WTC11 (cell line): Measurements from ENCODE around the gene TSEN2. TPM values are rescaled to one million over a fixed set of nuclear protein-coding genes. Genes with fewer than 3 reads are reported as not detected.

Source experiments
- ATAC-seq: fragments of 200-7000 bp; cut with Tn5 transposase; 2 replicates; pipeline ENCODE4 v1.10.0; 2021; ENCODE audit warnings: mild to moderate bottlenecking, moderate library complexity
- CTCF ChIA-PET: fragments of 300-600 bp; sonication (Branson Sonifier 250); formaldehyde crosslinking; loops from one replicate; lab custom pipeline; 2021; ENCODE audit warnings: antibody characterized with exemption; lab: Charles Lee
- POLR2A ChIA-PET: fragments of 350-600 bp; sonication (Branson Sonifier 250); formaldehyde crosslinking; loops from one replicate; lab custom pipeline; 2021; ENCODE audit warnings: antibody characterized with exemption; lab: Charles Lee
- DNase-seq: peaks from one replicate; pipeline ENCODE4 v3.0.0; 2021; ENCODE audit warnings: low spot score
- H3K27ac Mint-ChIP-seq: 2 replicates; pipeline ENCODE4 v1.8.0; 2021; ENCODE audit warnings: mixed read lengths
- H3K27me3 Mint-ChIP-seq: 2 replicates; pipeline ENCODE4 v1.8.0; 2021; ENCODE audit warnings: low read depth, mild to moderate bottlenecking, moderate library complexity, mixed read lengths
- H3K36me3 Mint-ChIP-seq: 2 replicates; pipeline ENCODE4 v1.8.0; 2021; ENCODE audit warnings: mixed read lengths
- H3K4me1 Mint-ChIP-seq: 2 replicates; pipeline ENCODE4 v1.8.0; 2022; ENCODE audit warnings: mixed read lengths
- H3K4me3 Mint-ChIP-seq: 2 replicates; pipeline ENCODE4 v1.8.0; 2021; ENCODE audit warnings: mild to moderate bottlenecking, moderate library complexity, mixed read lengths
- H3K9me3 Mint-ChIP-seq: 2 replicates; pipeline ENCODE4 v1.8.0; 2021; ENCODE audit warnings: mixed read lengths
- ATF2 ChIP-seq: sonication (generic); formaldehyde crosslinking; IDR thresholded peaks from 2 replicates; pipeline ENCODE4 v1.8.1; 2022; ENCODE audit warnings: low read depth, missing genetic modification reagents, borderline replicate concordance
- CTCF ChIP-seq: fragments of 200-600 bp; IDR thresholded peaks from 2 replicates; pipeline ENCODE4 v1.8.0; 2022; ENCODE audit warnings: antibody characterized with exemption
- E2F5 ChIP-seq: sonication (generic); formaldehyde crosslinking; IDR thresholded peaks from 2 replicates; pipeline ENCODE4 v1.8.1; 2022; ENCODE audit warnings: mild to moderate bottlenecking, moderate library complexity, missing genetic modification reagents
- FOXJ3 ChIP-seq: sonication (generic); formaldehyde crosslinking; IDR thresholded peaks from 2 replicates; pipeline ENCODE4 v1.9.0; 2021; ENCODE audit warnings: missing genetic modification reagents, mild to moderate bottlenecking, borderline replicate concordance
- GABPB1 ChIP-seq: sonication (generic); formaldehyde crosslinking; IDR thresholded peaks from 2 replicates; pipeline ENCODE4 v1.8.1; 2023; ENCODE audit warnings: mild to moderate bottlenecking, missing genetic modification reagents
- GRHL2 ChIP-seq: fragments of 250-450 bp; sonication (Bioruptor Pico); IDR thresholded peaks from 2 replicates; pipeline ENCODE4 v1.8.0; 2022; ENCODE audit warnings: mild to moderate bottlenecking, moderate library complexity; ENCODE audit not compliant: insufficient replicate concordance, severe bottlenecking
- GTF2I ChIP-seq: fragments of 250-450 bp; sonication (Bioruptor Pico); conservative IDR thresholded peaks from 2 replicates; pipeline ENCODE4 v1.4.0; 2021; ENCODE audit warnings: mild to moderate bottlenecking
- IRF2 ChIP-seq: sonication (generic); formaldehyde crosslinking; IDR thresholded peaks from 2 replicates; pipeline ENCODE4 v1.8.0; 2022; ENCODE audit warnings: low read depth, missing genetic modification reagents, borderline replicate concordance
- MXD4 ChIP-seq: fragments of 250-450 bp; sonication (Bioruptor Pico); IDR thresholded peaks from 2 replicates; pipeline ENCODE4 v1.8.0; 2021; ENCODE audit warnings: mild to moderate bottlenecking, moderate library complexity, borderline replicate concordance
- PRRX2 ChIP-seq: fragments of 250-450 bp; sonication (Bioruptor Pico); IDR thresholded peaks from 2 replicates; pipeline ENCODE4 v1.8.0; 2021; ENCODE audit warnings: mild to moderate bottlenecking
- RELA ChIP-seq: sonication (generic); formaldehyde crosslinking; IDR thresholded peaks from 2 replicates; pipeline ENCODE4 v1.8.1; 2022; ENCODE audit warnings: missing genetic modification reagents, mild to moderate bottlenecking, borderline replicate concordance
- SMAD3 ChIP-seq: sonication (generic); formaldehyde crosslinking; IDR thresholded peaks from 2 replicates; pipeline ENCODE4 v1.8.0; 2022; ENCODE audit warnings: missing genetic modification reagents, mild to moderate bottlenecking, borderline replicate concordance
- SOX15 ChIP-seq: fragments of 250-450 bp; sonication (Bioruptor Pico); IDR thresholded peaks from 2 replicates; pipeline ENCODE4 v1.9.0; 2021; ENCODE audit warnings: mild to moderate bottlenecking
- SP1 ChIP-seq: sonication (generic); formaldehyde crosslinking; conservative IDR thresholded peaks from 2 replicates; pipeline ENCODE4 v1.8.1; 2022; ENCODE audit warnings: missing genetic modification reagents
- TCF7 ChIP-seq: sonication (generic); formaldehyde crosslinking; IDR thresholded peaks from 2 replicates; pipeline ENCODE4 v1.8.0; 2022; ENCODE audit warnings: mild to moderate bottlenecking, low read depth, missing genetic modification reagents, moderate library complexity
- ZBTB21 ChIP-seq: sonication (generic); formaldehyde crosslinking; IDR thresholded peaks from 2 replicates; pipeline ENCODE4 v1.8.1; 2023; ENCODE audit warnings: mild to moderate bottlenecking, missing genetic modification reagents, borderline replicate concordance
- ZNF138 ChIP-seq: sonication (generic); formaldehyde crosslinking; conservative IDR thresholded peaks from 2 replicates; pipeline ENCODE4 v1.8.1; 2022; ENCODE audit warnings: mild to moderate bottlenecking, moderate library complexity, missing genetic modification reagents
- ZNF416 ChIP-seq: fragments of 250-450 bp; sonication (Bioruptor Pico); IDR thresholded peaks from 2 replicates; pipeline ENCODE4 v1.9.0; 2021; ENCODE audit warnings: mild to moderate bottlenecking, inconsistent platforms
- ZNF671 ChIP-seq: fragments of 250-450 bp; sonication (Bioruptor Pico); IDR thresholded peaks from 2 replicates; pipeline ENCODE4 v1.8.0; 2021; ENCODE audit warnings: mild to moderate bottlenecking
- ZSCAN18 ChIP-seq: fragments of 250-450 bp; sonication (Bioruptor Pico); IDR thresholded peaks from 2 replicates; pipeline ENCODE4 v2.1.2; 2022; ENCODE audit warnings: mild to moderate bottlenecking, moderate library complexity
- total RNA-seq: library from RNA; stranded (reverse); gene quantifications from 3 replicates; pipeline ENCODE4 v1.2.3, GENCODE V29; 2021

The TSEN2 gene
- total RNA-seq, 1 experiment from 2014 or later: 21.1 TPM

GRCh38 chr3:12483872-12484197, 445 bp upstream of the TSEN2 start:
- H3K4me3 Mint-ChIP-seq: peak overlapping the region; percentile 97
- peak overlapping the region; percentile 65; the same call in 1 of the 2 replicates for H3K27ac Mint-ChIP-seq
- ATAC-seq (peak; percentile 2), DNase-seq (no peak)
- CTCF ChIA-PET: interaction anchor here (0.8 to 2.0 kb wide), 3 partner anchors 12 to 308 kb away, joined by 3 to 18 read pairs (median 5); no protein-coding TSS in a partner anchor
- H3K27me3 Mint-ChIP-seq: no peaks in the 10 kb centered on the region; the same call in 1 of the 2 replicates
- H3K4me1 Mint-ChIP-seq: peaks cover 27% of the 10 kb centered on the region
- TF ChIP-seq E2F5 (CRISPR knock-in tag) (no peak), GABPB1 (CRISPR knock-in tag) (peak; percentile 59; the same call in 1 of the 2 replicates)
- TF ChIP-seq, all 79 proteins: peak for 1
- H3K36me3 Mint-ChIP-seq: peaks cover 3% of the 10 kb centered on the region; the same call in 1 of the 2 replicates
- no peaks in the 10 kb centered on the region for H3K9me3 Mint-ChIP-seq
- POLR2A ChIA-PET: interaction anchor here (0.5 to 1.0 kb wide), 3 partner anchors 9 to 500 kb away, joined by 4 read pairs; no protein-coding TSS in a partner anchor

GRCh38 chr3:12484983-12485327, 675 bp downstream of the TSEN2 start:
- H3K9me3 Mint-ChIP-seq: no peaks in the 10 kb centered on the region
- CTCF ChIA-PET: interaction anchor here (1.2 to 2.0 kb wide), 3 partner anchors 10 to 257 kb away, joined by 3 to 18 read pairs (median 3); no protein-coding TSS in a partner anchor
- no peak for TF ChIP-seq ZBTB21 (CRISPR knock-in tag)
- TF ChIP-seq ATF2 (CRISPR knock-in tag): no peak
- TF ChIP-seq SMAD3: no peak
- no peak for TF ChIP-seq GTF2I (CRISPR knock-in tag)
- TF ChIP-seq ZSCAN18: no peak
- no peak for TF ChIP-seq ZNF138 (CRISPR knock-in tag)
- no peak for TF ChIP-seq IRF2 (CRISPR knock-in tag)
- TF ChIP-seq SOX15 (CRISPR knock-in tag): no peak
- TF ChIP-seq ZNF671 (CRISPR knock-in tag): no peak
- no peak for TF ChIP-seq MXD4 (CRISPR knock-in tag)
- TF ChIP-seq PRRX2: no peak
- no peak for TF ChIP-seq CTCF
- TF ChIP-seq ZNF416 (CRISPR knock-in tag): no peak
- TF ChIP-seq TCF7 (CRISPR knock-in tag): no peak
- no peak for TF ChIP-seq SP1 (CRISPR knock-in tag)
- no peak for TF ChIP-seq GRHL2 (CRISPR knock-in tag)
- no peak for TF ChIP-seq FOXJ3 (CRISPR knock-in tag)
- TF ChIP-seq RELA (CRISPR knock-in tag): no peak
- TF ChIP-seq, all 79 proteins: peak for 0
- H3K27ac Mint-ChIP-seq: peak overlapping the region; percentile 39; the same call in 1 of the 2 replicates
- peaks cover 8% of the 10 kb centered on the region for H3K36me3 Mint-ChIP-seq
- H3K27me3 Mint-ChIP-seq: no peaks in the 10 kb centered on the region; the same call in 1 of the 2 replicates
- POLR2A ChIA-PET: no interaction called here
- H3K4me3 Mint-ChIP-seq: peak overlapping the region; percentile 97
- peaks cover 23% of the 10 kb centered on the region for H3K4me1 Mint-ChIP-seq
- ATAC-seq (no peak), DNase-seq (no peak)
